Trophoblast cell (in vitro differentiated cells and primary cell): Measurements from ENCODE around the gene LARP6.
"Not testable (repeated sequence)": the region's sequence is repeated elsewhere in the genome, so short reads cannot be mapped to it uniquely, and the experiment has no call there.

Experiments used
- DNase-seq, 2 donors: peaks; one replicate each; pipeline ENCODE4 v3.0.0-alpha.2; 2016
- H2AFZ ChIP-seq: 2 replicates; pipeline ENCODE4 v1.6.1; 2013; ENCODE audit warnings: low read length, moderate library complexity, mild to moderate bottlenecking; ENCODE audit not compliant: insufficient read depth, poor library complexity
- H2AK5ac ChIP-seq: 2 replicates; pipeline ENCODE4 v1.6.1; 2013; ENCODE audit warnings: mild to moderate bottlenecking, low read length
- H2BK120ac ChIP-seq: 2 replicates; pipeline ENCODE4 v1.6.1; 2013; ENCODE audit warnings: low read length, mild to moderate bottlenecking, moderate library complexity; ENCODE audit not compliant: insufficient read depth, poor library complexity
- H2BK12ac ChIP-seq: 2 replicates; pipeline ENCODE4 v1.6.1; 2013; ENCODE audit warnings: mild to moderate bottlenecking, low read length, moderate library complexity
- H2BK5ac ChIP-seq: 2 replicates; pipeline ENCODE4 v1.6.1; 2013; ENCODE audit warnings: low read length, low read depth, moderate library complexity, mild to moderate bottlenecking; ENCODE audit not compliant: poor library complexity
- H3K14ac ChIP-seq: 2 replicates; pipeline ENCODE4 v1.6.1; 2013; ENCODE audit warnings: mild to moderate bottlenecking, low read length
- H3K18ac ChIP-seq: 2 replicates; pipeline ENCODE4 v1.6.1; 2013; ENCODE audit warnings: mild to moderate bottlenecking, low read length
- H3K23ac ChIP-seq: 2 replicates; pipeline ENCODE4 v1.6.1; 2013; ENCODE audit warnings: low read length
- H3K27ac ChIP-seq: 2 replicates; pipeline ENCODE4 v1.5.1; 2013; ENCODE audit warnings: low read depth, mild to moderate bottlenecking, inconsistent platforms, low read length, moderate library complexity
- H3K27me3 ChIP-seq: 2 replicates; pipeline ENCODE4 v1.6.1; 2013; ENCODE audit warnings: inconsistent platforms, mild to moderate bottlenecking, low read length, moderate library complexity; ENCODE audit not compliant: insufficient read depth
- H3K36me3 ChIP-seq, 2 experiments: 1 replicate in 1 of 2; 2 replicates in 1 of 2; pipeline ENCODE4 v1.6.1; 2013; ENCODE audit warnings: low read length in 2 of 2, mild to moderate bottlenecking in 2 of 2, moderate library complexity in 1 of 2; ENCODE audit not compliant: insufficient read depth in 2 of 2, control insufficient read depth in 1 of 2
- H3K4ac ChIP-seq: 2 replicates; pipeline ENCODE4 v1.6.1; 2013; ENCODE audit warnings: low read depth, mild to moderate bottlenecking, low read length, moderate library complexity
- H3K4me1 ChIP-seq, 2 experiments: 1 replicate in 1 of 2; 2 replicates in 1 of 2; pipeline ENCODE4 v1.6.1; 2013; ENCODE audit warnings: low read length in 2 of 2, mild to moderate bottlenecking in 2 of 2, moderate library complexity in 1 of 2; ENCODE audit not compliant: insufficient read depth in 2 of 2, control insufficient read depth in 1 of 2
- H3K4me2 ChIP-seq: 2 replicates; pipeline ENCODE4 v1.6.1; 2013; ENCODE audit warnings: inconsistent platforms, mild to moderate bottlenecking, low read length, moderate library complexity
- H3K4me3 ChIP-seq: 2 replicates; pipeline ENCODE4 v1.5.1; 2013; ENCODE audit warnings: mild to moderate bottlenecking, low read depth, low read length, inconsistent platforms
- H3K79me1 ChIP-seq: one replicate; pipeline ENCODE4 v1.6.1; 2013; ENCODE audit warnings: low read length
- H3K79me2 ChIP-seq: 2 replicates; pipeline ENCODE4 v1.6.1; 2013; ENCODE audit warnings: low read length, mild to moderate bottlenecking; ENCODE audit not compliant: control insufficient read depth, insufficient read depth, poor library complexity
- H3K9ac ChIP-seq: 2 replicates; pipeline ENCODE4 v1.6.1; 2013; ENCODE audit warnings: mild to moderate bottlenecking, low read length
- H3K9me3 ChIP-seq: 2 replicates; pipeline ENCODE4 v1.6.1; 2013; ENCODE audit warnings: low read depth, mild to moderate bottlenecking, control low read depth, inconsistent platforms, low read length; ENCODE audit not compliant: insufficient read depth
- H4K12ac ChIP-seq: 2 replicates; pipeline ENCODE4 v1.6.1; 2013; ENCODE audit warnings: low read depth, mild to moderate bottlenecking, low read length, moderate library complexity
- H4K8ac ChIP-seq: 2 replicates; pipeline ENCODE4 v1.6.1; 2013; ENCODE audit warnings: low read depth, mild to moderate bottlenecking, low read length, moderate library complexity
- H4K91ac ChIP-seq: one replicate; pipeline ENCODE4 v1.6.1; 2013; ENCODE audit warnings: low read depth, mild to moderate bottlenecking, low read length, moderate library complexity
- WGBS: extraction: QIAGEN DNeasy Blood & Tissue Kit; methylation state at CpG from one replicate; pipeline ENCODE4 v1.1.7; 2013; ENCODE audit warnings: missing lambda C conversion rate; ENCODE audit not compliant: insufficient read length, insufficient coverage; ENCODE audit errors: extremely low coverage; 5-methylcytosine and 5-hydroxymethylcytosine counted together

The LARP6 gene

GRCh38 chr15:70812827-70813364 is 41.1 kb downstream of the LARP6 start:
- WGBS: no CpG with 5 or more reads among the region's 4 CpGs
- H3K4ac ChIP-seq: no peak overlapping the region
- H3K14ac ChIP-seq: no peak overlapping the region
- H3K4me2 ChIP-seq: no peak overlapping the region
- H2AK5ac ChIP-seq: no peak overlapping the region
- H3K36me3 ChIP-seq: no peaks in the 10 kb centered on the region
- no peak overlapping the region for H3K18ac ChIP-seq
- H2BK12ac ChIP-seq: no peak overlapping the region
- H3K9ac ChIP-seq: no peak overlapping the region
- H2BK120ac ChIP-seq: no peak overlapping the region
- no peaks in the 10 kb centered on the region for H3K4me1 ChIP-seq
- H3K79me1 ChIP-seq: no peaks in the 10 kb centered on the region
- H3K4me3 ChIP-seq: no peak overlapping the region
- H4K12ac ChIP-seq: no peak overlapping the region
- no peaks in the 10 kb centered on the region for H3K9me3 ChIP-seq
- no peak overlapping the region for H4K91ac ChIP-seq
- H3K79me2 ChIP-seq: no peaks in the 10 kb centered on the region
- no peaks in the 10 kb centered on the region for H3K27me3 ChIP-seq
- H3K23ac ChIP-seq: no peak overlapping the region
- H2AFZ ChIP-seq: no peak overlapping the region
- H2BK5ac ChIP-seq: no peak overlapping the region
- no peak for DNase-seq
- H3K27ac ChIP-seq: no peak overlapping the region
- H4K8ac ChIP-seq: no peak overlapping the region

- Histone ChIP-seq H2BK5ac (no peak overlapping the region), H3K27ac (no peak overlapping the region), H3K27me3 (no peaks in the 10 kb centered on the region), H3K79me2 (no peaks in the 10 kb centered on the region), H3K79me1 (no peaks in the 10 kb centered on the region), H4K8ac (no peak overlapping the region), H2AFZ (no peak overlapping the region), H3K4me3 (no peak overlapping the region), H2BK120ac (no peak overlapping the region), H3K4me1 (no peaks in the 10 kb centered on the region), H3K9me3 (no peaks in the 10 kb centered on the region), H3K4me2 (no peak overlapping the region), H4K12ac (no peak overlapping the region), H2AK5ac (no peak overlapping the region), H2BK12ac (no peak overlapping the region), H3K9ac (no peak overlapping the region), H4K91ac (no peak overlapping the region), H3K36me3 (no peaks in the 10 kb centered on the region), H3K18ac (no peak overlapping the region), H3K14ac (no peak overlapping the region), H3K23ac (no peak overlapping the region), H3K4ac (no peak overlapping the region)
- no CpG with 5 or more reads among the region's 9 CpGs for WGBS
- DNase-seq: no peak
These were observed 42.9 kb downstream of the LARP6 start for GRCh38 chr15:70810916-70811578.

- no CpG with 5 or more reads among the region's 9 CpGs for WGBS
- no peak overlapping the region for H2AFZ ChIP-seq
- no peak overlapping the region for H3K4me2 ChIP-seq
- no peak overlapping the region for H4K91ac ChIP-seq
- H3K27me3 ChIP-seq: no peaks in the 10 kb centered on the region
- no peaks in the 10 kb centered on the region for H3K79me1 ChIP-seq
- H2BK120ac ChIP-seq: no peak overlapping the region
- DNase-seq: no peak
- no peak overlapping the region for H3K27ac ChIP-seq
- H3K79me2 ChIP-seq: no peaks in the 10 kb centered on the region
- H3K4ac ChIP-seq: no peak overlapping the region
- no peak overlapping the region for H3K18ac ChIP-seq
- no peak overlapping the region for H2AK5ac ChIP-seq
- H3K23ac ChIP-seq: no peak overlapping the region
- H4K12ac ChIP-seq: no peak overlapping the region
- no peak overlapping the region for H3K9ac ChIP-seq
- no peak overlapping the region for H4K8ac ChIP-seq
- no peak overlapping the region for H3K14ac ChIP-seq
- no peaks in the 10 kb centered on the region for H3K9me3 ChIP-seq
- no peaks in the 10 kb centered on the region for H3K4me1 ChIP-seq
- H2BK12ac ChIP-seq: no peak overlapping the region
- no peaks in the 10 kb centered on the region for H3K36me3 ChIP-seq
- H3K4me3 ChIP-seq: no peak overlapping the region
- no peak overlapping the region for H2BK5ac ChIP-seq
These were observed 46.8 kb downstream of the LARP6 start for GRCh38 chr15:70806992-70807712.

- not testable (repeated sequence) for H2AFZ ChIP-seq, H3K27ac ChIP-seq, H4K12ac ChIP-seq, H3K18ac ChIP-seq, H3K36me3 ChIP-seq, H2BK12ac ChIP-seq, H3K79me1 ChIP-seq, H3K27me3 ChIP-seq, H3K4me3 ChIP-seq, H4K91ac ChIP-seq, H3K23ac ChIP-seq, H2BK120ac ChIP-seq, H3K4me1 ChIP-seq, H4K8ac ChIP-seq, H3K14ac ChIP-seq, H3K4me2 ChIP-seq, H3K79me2 ChIP-seq, H2BK5ac ChIP-seq, DNase-seq, H3K9ac ChIP-seq, H2AK5ac ChIP-seq, H3K9me3 ChIP-seq, H3K4ac ChIP-seq
- no CpG with 5 or more reads among the region's 9 CpGs for WGBS
These were observed 49.6 kb downstream of the LARP6 start for GRCh38 chr15:70804388-70804787.
